ENCODE measurements around the gene CCDC33.

CCDC33 gene

DNA sequence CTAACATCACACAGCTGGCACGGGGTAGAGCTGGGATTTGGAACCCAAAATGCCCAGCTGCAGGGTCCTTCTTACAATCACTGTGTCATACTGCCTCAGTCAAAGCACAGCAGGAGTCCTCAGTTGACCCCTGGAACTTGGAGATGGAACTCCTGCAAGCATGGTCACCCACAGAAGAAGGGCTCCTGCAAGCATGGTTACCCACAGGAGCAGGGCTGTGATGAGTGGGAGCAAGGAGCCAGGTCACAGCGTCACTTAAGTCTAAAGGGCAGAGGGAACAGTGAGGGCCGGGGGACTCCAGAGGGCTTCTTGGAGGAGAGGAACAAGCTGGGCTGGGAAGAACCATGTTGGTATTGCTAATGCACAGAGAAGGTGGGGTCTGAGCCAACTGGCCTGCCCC is 24.9 kb downstream of the CCDC33 start:
- no peak overlapping the region for H3K4me3 ChIP-seq (ENCODE audit: control insufficient read depth, low read depth, low read length)
- no peak for DNase-seq (ENCODE audit: low read depth)
- TF ChIP-seq, protein P1, sequence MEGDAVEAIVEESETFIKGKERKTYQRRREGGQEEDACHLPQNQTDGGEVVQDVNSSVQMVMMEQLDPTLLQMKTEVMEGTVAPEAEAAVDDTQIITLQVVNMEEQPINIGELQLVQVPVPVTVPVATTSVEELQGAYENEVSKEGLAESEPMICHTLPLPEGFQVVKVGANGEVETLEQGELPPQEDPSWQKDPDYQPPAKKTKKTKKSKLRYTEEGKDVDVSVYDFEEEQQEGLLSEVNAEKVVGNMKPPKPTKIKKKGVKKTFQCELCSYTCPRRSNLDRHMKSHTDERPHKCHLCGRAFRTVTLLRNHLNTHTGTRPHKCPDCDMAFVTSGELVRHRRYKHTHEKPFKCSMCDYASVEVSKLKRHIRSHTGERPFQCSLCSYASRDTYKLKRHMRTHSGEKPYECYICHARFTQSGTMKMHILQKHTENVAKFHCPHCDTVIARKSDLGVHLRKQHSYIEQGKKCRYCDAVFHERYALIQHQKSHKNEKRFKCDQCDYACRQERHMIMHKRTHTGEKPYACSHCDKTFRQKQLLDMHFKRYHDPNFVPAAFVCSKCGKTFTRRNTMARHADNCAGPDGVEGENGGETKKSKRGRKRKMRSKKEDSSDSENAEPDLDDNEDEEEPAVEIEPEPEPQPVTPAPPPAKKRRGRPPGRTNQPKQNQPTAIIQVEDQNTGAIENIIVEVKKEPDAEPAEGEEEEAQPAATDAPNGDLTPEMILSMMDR (conservative IDR thresholded peaks at IDR 0.05; ENCODE audit: control insufficient read depth, insufficient read depth, low read depth, low read length): no peak

DNA sequence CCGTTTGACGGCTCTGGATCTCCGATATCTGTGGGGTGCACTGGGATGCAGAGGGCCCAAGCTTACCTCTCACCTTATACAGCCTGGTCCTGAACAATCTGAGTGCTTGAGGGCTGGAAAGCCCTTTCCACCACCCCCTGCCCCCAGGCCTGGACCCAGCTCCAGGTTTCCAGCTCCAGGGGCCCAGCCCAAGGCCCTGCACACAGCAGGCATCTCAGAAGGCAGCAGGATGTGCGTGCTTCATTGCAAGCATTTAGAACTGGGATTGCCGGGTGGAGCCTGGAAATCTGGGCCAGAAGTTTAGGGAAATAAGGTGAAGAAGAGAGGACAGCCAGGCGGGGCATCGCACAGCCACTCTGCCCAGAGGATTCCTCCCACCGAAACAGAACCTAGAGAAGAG is 25.6 kb downstream of the CCDC33 start:
- no peak for DNase-seq (ENCODE audit: low read depth)
- H3K4me3 ChIP-seq (ENCODE audit: control insufficient read depth, low read depth, low read length): no peak overlapping the region
- TF ChIP-seq, protein P1 (conservative IDR thresholded peaks at IDR 0.05; ENCODE audit: control insufficient read depth, insufficient read depth, low read depth, low read length): no peak

DNA sequence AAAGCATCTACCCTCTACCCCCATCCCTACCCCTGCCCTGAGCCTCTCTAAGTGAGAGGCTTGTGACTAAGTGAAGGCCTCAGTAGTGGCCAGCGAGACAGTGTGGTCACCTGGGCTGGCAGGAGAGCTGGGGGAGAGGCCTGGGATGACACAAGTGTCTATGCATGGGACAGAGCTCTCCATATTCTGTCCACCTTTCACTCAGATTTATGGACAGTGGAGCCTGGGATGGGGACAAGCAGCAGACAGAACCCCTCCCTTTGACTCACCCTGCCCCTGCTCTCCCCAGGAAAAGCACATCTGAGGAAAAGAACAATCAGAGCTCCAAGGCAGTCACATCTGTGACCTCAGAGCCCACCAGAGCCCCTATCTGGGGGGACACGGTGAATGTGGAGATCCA is 26.0 kb downstream of the CCDC33 start:
- TF ChIP-seq, protein P1 (conservative IDR thresholded peaks at IDR 0.05; ENCODE audit: control insufficient read depth, insufficient read depth, low read depth, low read length): no peak

DNA sequence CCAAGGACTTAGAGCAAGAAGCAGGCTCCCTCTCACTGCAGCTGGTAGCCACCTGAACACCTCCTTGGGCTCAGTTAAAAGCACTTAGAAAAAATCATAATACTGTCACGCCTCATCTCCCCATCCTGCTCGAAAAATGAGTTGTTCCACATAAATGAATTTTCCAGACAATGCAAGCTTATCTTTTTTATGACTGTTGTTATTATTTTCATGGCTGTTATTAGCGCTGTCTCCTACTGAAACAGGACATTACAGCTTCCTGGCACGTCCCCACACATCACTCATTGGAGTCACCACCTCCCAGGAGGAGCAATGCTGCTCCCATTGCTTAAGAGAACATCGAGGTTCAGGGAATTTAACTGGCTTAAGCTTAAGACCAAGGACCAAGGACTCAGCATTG is 26.5 kb downstream of the CCDC33 start:
- no peak for DNase-seq (ENCODE audit: low read depth)
- no peak overlapping the region for H3K4me3 ChIP-seq (ENCODE audit: control insufficient read depth, low read depth, low read length)
- TF ChIP-seq, protein P1 (conservative IDR thresholded peaks at IDR 0.05; ENCODE audit: control insufficient read depth, insufficient read depth, low read depth, low read length): no peak

More for the DNA sequence above, 26.0 kb downstream of the CCDC33 start:
- no peak for DNase-seq (ENCODE audit: low read depth)
- H3K4me3 ChIP-seq (ENCODE audit: control insufficient read depth, low read depth, low read length): no peak overlapping the region

DNA sequence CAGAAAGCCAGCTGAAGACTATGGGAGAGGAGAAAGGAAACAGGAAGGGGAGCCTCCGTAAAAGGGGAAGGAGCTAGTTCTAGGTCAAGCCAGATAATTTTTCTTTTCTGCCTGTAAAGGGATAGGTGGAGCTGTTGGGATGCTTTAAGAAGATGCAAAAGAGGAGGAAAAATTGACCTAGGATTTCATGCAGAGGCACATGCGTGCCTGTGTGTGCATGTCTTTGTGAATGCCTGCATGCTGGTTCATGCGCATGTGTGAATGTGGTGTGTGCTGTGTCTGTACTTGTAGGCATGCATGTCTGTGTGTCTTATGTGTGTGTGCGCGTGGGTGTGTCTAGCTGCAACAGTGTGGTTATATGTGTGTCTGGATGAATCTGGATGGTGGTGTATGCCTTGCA is 27.3 kb downstream of the CCDC33 start:
- no peak for DNase-seq (ENCODE audit: low read depth)
- no peak overlapping the region for H3K4me3 ChIP-seq (ENCODE audit: control insufficient read depth, low read depth, low read length)
- TF ChIP-seq, protein P1 (conservative IDR thresholded peaks at IDR 0.05; ENCODE audit: control insufficient read depth, insufficient read depth, low read depth, low read length): no peak

DNA sequence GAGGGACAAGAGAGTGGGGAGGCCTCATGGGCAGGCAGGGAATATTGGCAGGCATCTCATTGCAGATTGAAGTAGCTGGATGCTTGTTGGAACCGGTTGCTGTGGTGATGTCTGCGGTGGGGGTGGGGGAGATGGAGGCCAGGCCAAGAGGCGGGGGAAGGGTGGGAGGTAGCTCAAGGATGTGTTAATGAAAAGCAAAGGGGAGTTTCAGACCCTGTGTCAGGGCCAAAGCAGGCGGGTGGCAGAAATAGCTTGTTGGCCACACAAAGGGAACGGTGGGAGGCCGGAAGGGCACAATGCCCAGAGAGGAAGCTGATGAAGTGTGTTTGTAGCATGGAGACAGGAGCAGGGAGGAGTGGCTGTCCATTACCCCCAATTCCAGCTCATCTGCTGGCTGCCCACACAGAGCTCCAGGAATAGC is 28.0 kb downstream of the CCDC33 start:
- DNase-seq (ENCODE audit: low read depth): no peak
- TF ChIP-seq, protein P1 (conservative IDR thresholded peaks at IDR 0.05; ENCODE audit: control insufficient read depth, insufficient read depth, low read depth, low read length): no peak
- H3K4me3 ChIP-seq (ENCODE audit: control insufficient read depth, low read depth, low read length): no peak overlapping the region

DNA sequence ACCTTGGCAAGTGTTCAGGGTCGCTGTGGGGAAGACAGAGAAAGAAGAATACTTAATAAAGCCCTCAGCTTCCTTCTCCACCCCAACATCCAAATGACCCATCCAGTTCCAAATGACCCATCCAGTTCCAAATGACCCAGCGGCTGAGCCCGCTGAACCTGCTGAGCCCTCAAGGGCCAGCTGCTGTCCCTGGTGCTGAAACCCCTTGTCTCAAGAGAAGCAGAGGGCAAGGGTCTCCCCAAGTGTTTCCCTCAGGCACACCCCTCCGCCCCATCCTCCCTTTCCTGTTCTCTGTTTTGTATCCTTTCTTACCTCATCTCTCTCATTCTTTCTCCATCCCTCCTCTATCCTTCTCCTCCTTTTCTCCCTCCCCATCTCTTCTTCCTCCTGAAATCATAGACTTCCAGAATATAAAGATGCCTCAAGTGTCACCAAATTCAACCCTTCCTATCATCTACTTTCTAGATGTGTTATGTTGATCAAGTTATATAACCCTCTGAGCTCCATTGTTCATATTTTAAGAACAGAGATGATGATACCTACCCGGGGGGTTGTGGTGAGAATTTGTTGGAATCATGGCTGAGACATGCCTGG is 29.0 kb downstream of the CCDC33 start:
- no peak overlapping the region for H3K4me3 ChIP-seq (ENCODE audit: control insufficient read depth, low read depth, low read length)
- DNase-seq (ENCODE audit: low read depth): peak; percentile 25
- TF ChIP-seq, protein P1 (conservative IDR thresholded peaks at IDR 0.05; ENCODE audit: control insufficient read depth, insufficient read depth, low read depth, low read length): no peak
